ENCODE measurements around the gene KIFC1.

The KIFC1 gene

GRCh38 chr6:33455051-33455450 is 63.4 kb downstream of the KIFC1 start:
- H3K4me3 ChIP-seq (ENCODE audit: low read depth, low read length), result peak overlapping the region; percentile 70
- no peak for TF ChIP-seq CTCF (IDR thresholded peaks at IDR 0.05; ENCODE audit: low read depth, low read length)
- in situ Hi-C loops (cut with HindIII; ENCODE audit: low sequenced_read_pairs), result no loop called here
- DNase-seq (ENCODE audit: low read depth, low spot score), result no peak

- TF ChIP-seq CTCF (IDR thresholded peaks at IDR 0.05; ENCODE audit: low read depth, low read length), result no peak
- DNase-seq (ENCODE audit: low read depth, low spot score), result no peak
- H3K4me3 ChIP-seq (ENCODE audit: low read depth, low read length), result no peak overlapping the region
- in situ Hi-C loops (cut with HindIII; ENCODE audit: low sequenced_read_pairs), result no loop called here
Measured at GRCh38 chr6:33456156-33456555, 64.5 kb downstream of the KIFC1 start.

- in situ Hi-C loops (cut with HindIII; ENCODE audit: low sequenced_read_pairs), result no loop called here
- no peak overlapping the region for H3K4me3 ChIP-seq (ENCODE audit: low read depth, low read length)
- no peak for TF ChIP-seq CTCF (IDR thresholded peaks at IDR 0.05; ENCODE audit: low read depth, low read length)
- DNase-seq (ENCODE audit: low read depth, low spot score), result no peak
Measured at GRCh38 chr6:33458676-33459075, 67.1 kb downstream of the KIFC1 start.

- in situ Hi-C loops (cut with HindIII; ENCODE audit: low sequenced_read_pairs), result no loop called here
- H3K4me3 ChIP-seq (ENCODE audit: low read depth, low read length), result no peak overlapping the region
- no peak for TF ChIP-seq CTCF (IDR thresholded peaks at IDR 0.05; ENCODE audit: low read depth, low read length)
- DNase-seq (ENCODE audit: low read depth, low spot score), result no peak
Measured at GRCh38 chr6:33459226-33459625, 67.6 kb downstream of the KIFC1 start.
